Mesodermal cell (in vitro differentiated cells): ENCODE measurements around the gene PSMG2.

Experiments used
- H3K27ac ChIP-seq: 2 replicates; pipeline ENCODE4 v1.7.0; 2013; ENCODE audit warnings: mild to moderate bottlenecking, low read depth, low read length, moderate library complexity; ENCODE audit not compliant: severe bottlenecking
- H3K36me3 ChIP-seq: 2 replicates; pipeline ENCODE4 v1.7.1; 2013; ENCODE audit warnings: mild to moderate bottlenecking, low read length, moderate library complexity; ENCODE audit not compliant: control insufficient read depth, insufficient read depth
- H3K4me1 ChIP-seq: one replicate; pipeline ENCODE4 v1.7.1; 2013; ENCODE audit warnings: mild to moderate bottlenecking, low read length; ENCODE audit not compliant: insufficient read depth, control insufficient read depth, poor library complexity, severe bottlenecking
- H3K4me3 ChIP-seq: 2 replicates; pipeline ENCODE4 v1.7.0; 2013; ENCODE audit warnings: low read length, control low read depth, mild to moderate bottlenecking; ENCODE audit not compliant: insufficient read depth, poor library complexity, severe bottlenecking; ENCODE audit errors: extremely low read depth
- H3K9me3 ChIP-seq: 2 replicates; pipeline ENCODE4 v1.7.1; 2013; ENCODE audit warnings: mild to moderate bottlenecking, low read length, moderate library complexity; ENCODE audit not compliant: control insufficient read depth
- WGBS, 2 experiments: methylation state at CpG; one replicate each; pipeline ENCODE4 v1.1.5; 2013; ENCODE audit warnings: missing lambda C conversion rate in 2 of 2; ENCODE audit not compliant: insufficient coverage in 2 of 2; 5-methylcytosine and 5-hydroxymethylcytosine counted together

PSMG2 gene

DNA sequence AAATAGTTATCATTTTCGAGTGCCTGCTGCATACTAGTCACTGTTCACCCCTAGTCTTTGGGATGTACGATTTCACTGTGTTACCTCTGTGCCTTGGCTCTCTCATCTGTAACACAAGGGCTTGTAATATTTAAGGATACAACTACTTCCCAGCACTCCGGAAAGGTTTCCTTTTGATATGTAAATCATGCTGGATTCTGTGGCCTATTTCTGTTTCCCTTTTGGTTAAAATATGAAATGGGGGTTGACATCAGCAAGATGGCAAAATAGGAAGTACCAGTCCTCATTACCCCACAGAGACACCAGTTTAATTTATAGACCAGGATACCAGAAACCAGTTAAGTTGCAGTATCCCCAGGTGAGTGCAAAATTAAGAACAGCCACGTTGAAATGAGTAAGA, 23.5 kb downstream of the PSMG2 start:
- Histone ChIP-seq H3K4me1 (no peaks in the 10 kb centered on the region), H3K36me3 (peaks cover 47% of the 10 kb centered on the region), H3K9me3 (peaks cover 12% of the 10 kb centered on the region), H3K4me3 (no peak overlapping the region), H3K27ac (no peak overlapping the region)
- 20 to 80% methylated on average over 1 to 2 of the region's 4 CpGs for WGBS, 2 experiments

DNA sequence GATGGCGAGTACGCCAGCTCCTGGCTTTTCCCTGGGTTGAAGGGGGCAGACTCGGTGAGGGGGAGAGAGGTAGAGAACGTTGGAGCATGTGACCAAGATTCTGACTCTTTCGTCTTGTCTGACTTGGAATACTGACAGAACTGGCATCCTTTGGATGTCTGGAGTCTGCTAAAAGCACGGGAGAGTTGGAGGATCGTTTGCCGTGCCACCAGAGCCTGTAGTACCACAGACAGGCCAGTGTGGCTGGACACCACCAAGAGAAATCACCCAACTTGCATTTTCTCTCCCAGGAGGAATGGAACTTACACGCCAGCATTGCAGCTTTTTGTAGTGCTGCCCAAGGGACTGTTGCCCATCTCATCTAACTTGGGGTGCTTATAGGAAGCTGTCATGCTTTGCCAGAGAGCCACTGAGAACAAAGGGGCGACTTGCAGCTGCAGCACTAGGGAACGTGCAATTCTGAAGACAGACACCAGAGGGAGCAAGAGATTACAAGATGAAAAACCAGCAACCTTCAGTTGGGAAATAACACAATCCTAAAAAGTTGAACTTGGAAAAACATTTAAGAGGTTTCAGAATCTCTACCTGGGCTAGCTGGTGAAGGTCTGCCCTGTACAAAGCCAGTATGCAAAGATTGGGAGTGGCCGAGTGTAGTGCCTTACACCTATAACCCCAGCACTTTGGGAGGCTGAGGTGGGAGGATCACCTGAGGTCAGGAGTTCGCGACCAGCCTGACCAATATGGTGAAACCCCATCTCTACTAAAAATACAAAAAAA, 24.1 kb downstream of the PSMG2 start:
- peaks cover 12% of the 10 kb centered on the region for H3K9me3 ChIP-seq
- H3K4me1 ChIP-seq = no peaks in the 10 kb centered on the region
- no peak overlapping the region for H3K27ac ChIP-seq
- no peak overlapping the region for H3K4me3 ChIP-seq
- peaks cover 47% of the 10 kb centered on the region for H3K36me3 ChIP-seq
- WGBS, 2 experiments = 68 to 77% methylated on average over 8 to 13 of the region's 14 CpGs

DNA sequence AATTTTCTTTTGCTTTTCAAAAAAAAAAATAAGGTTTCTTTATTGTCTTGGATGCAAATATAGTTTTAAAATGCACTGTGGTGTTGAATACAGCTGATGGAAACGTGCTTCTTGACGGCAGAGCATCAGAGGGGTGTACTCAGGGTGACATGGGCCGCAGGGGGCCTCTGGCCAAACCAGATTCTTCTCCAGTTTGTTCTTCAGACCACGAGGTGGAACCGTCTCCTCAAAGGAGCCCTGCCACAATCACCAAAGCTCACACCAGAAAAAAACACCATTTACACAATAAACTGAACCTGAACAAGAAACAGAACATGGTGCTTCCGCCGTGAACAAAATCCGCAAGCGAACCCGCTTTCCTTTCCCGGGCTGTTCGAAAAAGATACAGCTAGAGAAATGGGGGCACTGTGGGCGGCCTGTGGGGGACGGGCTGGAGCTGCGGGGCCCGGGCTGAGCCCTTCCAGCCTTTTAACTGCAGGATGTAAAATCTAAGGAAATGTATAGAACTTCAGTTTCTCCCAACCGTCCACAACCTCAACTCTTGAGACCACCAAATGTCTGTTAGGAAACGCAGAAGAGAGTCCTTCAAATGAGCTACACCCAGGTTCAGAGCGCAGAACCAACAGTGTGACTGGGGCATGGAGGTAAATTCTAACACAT, 34.5 kb downstream of the PSMG2 start:
- Histone ChIP-seq H3K36me3 (no peaks in the 10 kb centered on the region), H3K4me3 (no peak overlapping the region), H3K9me3 (no peaks in the 10 kb centered on the region), H3K27ac (no peak overlapping the region), H3K4me1 (no peaks in the 10 kb centered on the region)
- 91% methylated on average over 11 to 15 of the region's 19 CpGs for WGBS, 2 experiments

DNA sequence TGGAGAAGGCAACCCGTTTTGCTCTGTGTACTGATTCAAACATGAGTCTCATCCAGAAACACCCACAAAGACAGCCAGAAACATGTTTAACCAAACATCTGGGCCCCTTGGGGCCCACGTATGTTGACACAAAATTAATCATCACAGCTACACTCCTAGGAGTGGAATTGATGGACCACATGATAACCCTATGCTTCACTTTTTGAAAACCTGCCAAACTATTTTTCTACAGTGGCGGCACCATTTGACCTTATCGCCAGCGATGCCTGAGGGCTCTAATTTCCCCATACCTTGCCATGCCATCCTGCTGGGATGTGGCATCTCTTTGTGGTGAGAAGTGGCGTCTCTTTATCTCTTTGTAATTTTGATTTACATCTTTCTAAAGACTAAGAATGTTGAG, 38.5 kb downstream of the PSMG2 start:
- H3K4me1 ChIP-seq = no peaks in the 10 kb centered on the region
- H3K27ac ChIP-seq = no peak overlapping the region
- 93 to 97% methylated on average over 3 to 5 of the region's 6 CpGs for WGBS, 2 experiments
- H3K36me3 ChIP-seq = no peaks in the 10 kb centered on the region
- no peaks in the 10 kb centered on the region for H3K9me3 ChIP-seq
- H3K4me3 ChIP-seq = no peak overlapping the region

DNA sequence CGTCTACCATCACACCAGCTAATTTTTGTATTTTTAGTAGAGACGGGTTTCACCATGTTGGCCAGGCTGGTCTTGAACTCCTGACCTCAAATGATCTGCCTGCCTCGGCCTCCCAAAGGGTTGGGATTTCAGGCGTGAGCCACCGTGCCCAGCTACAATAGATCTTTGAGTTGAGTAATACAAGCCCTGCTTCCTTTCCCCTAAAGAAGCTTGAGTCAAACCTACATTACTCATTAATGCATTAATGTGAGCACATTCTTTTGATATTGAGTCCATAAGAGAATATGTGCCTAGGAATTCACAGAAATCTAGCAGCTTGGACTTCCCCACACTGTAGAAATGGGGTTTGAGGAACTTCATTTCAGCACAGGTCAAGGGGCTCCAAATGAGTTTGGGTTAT, 39.6 kb downstream of the PSMG2 start:
- Histone ChIP-seq H3K4me3 (no peak overlapping the region), H3K36me3 (no peaks in the 10 kb centered on the region), H3K9me3 (no peaks in the 10 kb centered on the region), H3K27ac (no peak overlapping the region), H3K4me1 (no peaks in the 10 kb centered on the region)
- WGBS, 2 experiments = 89 to 98% methylated on average over 4 to 5 of the region's 5 CpGs

DNA sequence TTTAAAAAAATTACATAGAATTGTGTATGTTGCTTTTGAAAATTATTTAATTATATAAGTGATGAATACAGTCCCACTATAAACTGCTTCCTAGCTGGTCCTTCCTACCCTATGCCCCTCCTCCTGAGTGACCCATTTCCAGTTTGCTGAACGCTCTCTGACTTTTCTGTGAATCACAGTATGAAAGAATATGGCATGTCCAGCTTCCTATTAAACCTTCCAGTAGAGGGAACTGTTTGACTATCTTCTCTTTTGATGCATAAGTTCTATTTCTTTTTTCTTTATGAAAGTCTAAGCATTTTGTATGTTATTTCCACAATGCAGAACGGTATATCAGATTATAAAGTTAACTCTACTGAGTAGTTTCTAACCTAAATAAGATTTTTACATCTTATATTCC, 41.3 kb downstream of the PSMG2 start:
- no peak overlapping the region for H3K27ac ChIP-seq
- WGBS, 2 experiments = 0% methylated on average over 1 of the region's 2 CpGs; no CpG with 5 or more reads in 1 of the 2 experiments
- H3K9me3 ChIP-seq = no peaks in the 10 kb centered on the region
- H3K36me3 ChIP-seq = no peaks in the 10 kb centered on the region
- no peak overlapping the region for H3K4me3 ChIP-seq
- H3K4me1 ChIP-seq = peaks cover 3% of the 10 kb centered on the region

DNA sequence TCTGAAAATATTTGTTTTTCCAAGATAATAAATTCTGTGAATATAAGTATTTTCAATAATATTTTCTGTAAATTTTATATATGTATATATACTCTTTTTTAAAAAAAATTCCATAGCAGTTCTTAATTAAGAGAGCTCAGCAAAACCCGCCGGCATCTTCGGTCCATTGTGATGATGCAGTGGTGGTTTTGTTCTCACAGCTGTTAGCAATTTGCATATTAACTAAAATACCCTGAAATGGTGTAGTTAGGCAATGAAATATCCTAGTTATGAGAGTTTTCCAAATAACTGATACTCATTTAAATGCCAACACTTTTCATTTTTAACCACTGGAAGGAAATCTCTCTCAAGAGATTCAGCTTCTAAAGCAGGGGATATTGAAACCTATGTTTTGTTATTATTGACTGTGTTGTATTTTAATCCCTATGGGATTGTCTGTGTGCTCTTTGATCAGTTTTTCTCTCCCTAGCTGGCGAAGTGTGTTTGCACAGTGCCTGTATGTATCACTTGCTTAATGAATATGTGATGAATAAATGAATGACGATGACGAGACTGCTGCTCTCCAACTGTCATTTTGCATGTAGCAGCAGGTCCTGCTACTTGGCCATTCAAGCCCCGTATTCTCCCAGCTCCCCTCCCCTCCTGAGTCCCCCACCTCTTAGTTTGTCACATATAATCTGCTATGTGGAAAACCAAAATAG, 42.4 kb downstream of the PSMG2 start:
- Histone ChIP-seq H3K4me3 (no peak overlapping the region), H3K4me1 (peaks cover 8% of the 10 kb centered on the region), H3K27ac (no peak overlapping the region), H3K9me3 (no peaks in the 10 kb centered on the region), H3K36me3 (no peaks in the 10 kb centered on the region)
- WGBS, 2 experiments = 80 to 87% methylated on average over 1 to 3 of the region's 7 CpGs

DNA sequence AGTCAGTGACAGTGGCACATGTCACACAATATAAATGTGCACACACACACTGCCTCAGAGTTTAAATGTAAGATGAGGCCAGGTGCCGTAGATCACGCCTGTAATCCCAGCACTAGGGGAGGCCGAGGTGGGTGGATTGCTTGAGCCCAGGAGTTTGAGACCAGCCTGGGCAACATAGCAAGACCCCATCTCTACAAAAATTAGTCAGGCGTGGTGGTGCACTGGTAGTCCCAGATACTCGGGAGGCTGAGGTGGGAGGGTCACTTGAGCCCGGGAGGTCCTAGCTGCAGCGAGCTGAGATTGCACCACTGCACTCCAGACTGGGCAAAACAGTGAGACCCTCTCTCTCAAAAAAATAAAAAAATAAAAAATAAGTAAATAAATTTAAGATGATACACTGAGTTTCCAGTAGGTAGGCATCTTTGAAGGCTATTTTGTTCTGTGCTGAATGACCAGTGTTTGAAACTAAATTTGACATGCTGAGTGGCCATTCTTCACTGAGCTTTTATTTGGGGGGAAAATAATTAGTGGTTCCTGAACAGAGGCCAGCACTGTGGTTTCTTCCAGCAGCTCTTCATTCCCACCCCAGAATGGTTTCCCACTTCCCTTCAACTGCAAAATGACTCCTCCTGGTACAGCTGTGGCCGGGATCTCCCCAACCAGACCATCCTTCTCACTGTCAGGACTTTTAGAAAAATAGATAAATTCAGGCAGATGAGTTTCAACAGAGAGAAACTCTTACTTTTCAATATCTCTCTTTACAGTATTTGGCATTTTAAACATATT, 44.9 kb downstream of the PSMG2 start:
- Histone ChIP-seq H3K9me3 (no peaks in the 10 kb centered on the region), H3K27ac (no peak overlapping the region), H3K4me1 (peaks cover 13% of the 10 kb centered on the region), H3K4me3 (no peak overlapping the region), H3K36me3 (no peaks in the 10 kb centered on the region)
- 80 to 83% methylated on average over 2 to 7 of the region's 8 CpGs for WGBS, 2 experiments

DNA sequence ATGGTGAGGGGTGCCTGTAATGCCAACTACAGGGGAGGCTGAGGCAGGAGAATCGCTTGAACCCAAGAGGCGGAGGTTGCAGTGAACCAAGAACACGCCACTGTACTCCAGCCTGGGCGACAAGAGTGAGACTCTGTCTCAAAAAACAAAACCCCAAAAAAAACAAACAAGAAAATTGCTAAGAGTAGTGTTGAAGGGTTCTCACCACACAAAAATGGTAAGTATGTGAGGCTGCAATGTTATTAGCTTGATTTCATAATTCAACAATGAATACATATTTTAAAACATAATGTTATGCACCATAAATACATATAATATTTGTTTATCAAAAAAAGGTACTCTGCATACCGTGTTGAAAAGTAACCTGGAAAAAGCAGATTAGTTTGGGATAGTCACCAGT, 45.8 kb downstream of the PSMG2 start:
- no peaks in the 10 kb centered on the region for H3K9me3 ChIP-seq
- no peak overlapping the region for H3K27ac ChIP-seq
- H3K4me3 ChIP-seq = no peak overlapping the region
- H3K36me3 ChIP-seq = no peaks in the 10 kb centered on the region
- WGBS, 2 experiments = 83 to 92% methylated on average over 1 to 4 of the region's 5 CpGs
- H3K4me1 ChIP-seq = peaks cover 13% of the 10 kb centered on the region

DNA sequence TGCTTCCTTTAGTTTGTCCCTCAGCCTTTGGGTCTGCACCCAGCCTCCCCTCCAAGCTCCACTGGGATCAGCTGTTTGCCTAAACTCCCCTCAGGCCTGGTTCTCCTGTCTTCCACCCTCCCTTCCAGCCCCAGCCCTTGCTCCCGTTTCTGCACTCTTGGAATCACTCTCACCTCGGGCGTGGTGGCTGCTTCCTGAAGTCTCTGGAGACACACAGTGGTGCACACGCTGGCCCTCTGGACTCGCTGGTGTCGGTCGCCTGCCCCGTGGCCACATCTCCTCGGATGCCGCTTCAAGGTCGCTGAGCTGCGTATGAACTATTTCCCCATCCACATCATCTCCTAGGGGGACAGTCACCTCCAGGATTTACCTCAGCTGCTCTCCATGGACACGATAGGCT, 46.3 kb downstream of the PSMG2 start:
- Histone ChIP-seq H3K4me1 (peaks cover 13% of the 10 kb centered on the region), H3K4me3 (no peak overlapping the region), H3K27ac (no peak overlapping the region), H3K36me3 (no peaks in the 10 kb centered on the region), H3K9me3 (no peaks in the 10 kb centered on the region)
- 73 to 89% methylated on average over 8 to 10 of the region's 13 CpGs for WGBS, 2 experiments
